ENCODE measurements around the gene BID.

BID gene

DNA sequence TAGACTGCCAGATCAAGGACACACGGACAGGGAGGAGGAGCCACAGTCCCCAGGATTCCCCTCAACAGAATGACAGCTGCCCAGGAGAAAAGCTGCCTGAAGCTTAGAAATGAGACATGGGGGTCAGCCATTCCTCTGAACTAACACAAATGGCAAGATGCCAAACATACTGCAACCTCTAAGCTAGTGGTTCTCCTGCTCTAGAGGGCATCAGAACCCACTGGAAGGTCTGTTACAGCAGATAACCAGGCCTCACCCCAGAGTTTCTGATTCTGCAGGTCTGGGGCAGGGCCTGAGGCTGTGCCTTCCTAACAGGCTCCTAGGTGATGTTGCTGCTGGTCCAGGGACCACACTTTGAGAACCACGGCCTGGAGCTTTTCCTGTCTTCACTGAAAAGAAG is 28.6 kb upstream of the BID start:
- DNase-seq, result no peak

GRCh38 chr22:17802411-17802810 is 28.1 kb upstream of the BID start:
- no peak for DNase-seq

GRCh38 chr22:17797721-17798559 is 23.7 kb upstream of the BID start:
- no peak for DNase-seq

DNA sequence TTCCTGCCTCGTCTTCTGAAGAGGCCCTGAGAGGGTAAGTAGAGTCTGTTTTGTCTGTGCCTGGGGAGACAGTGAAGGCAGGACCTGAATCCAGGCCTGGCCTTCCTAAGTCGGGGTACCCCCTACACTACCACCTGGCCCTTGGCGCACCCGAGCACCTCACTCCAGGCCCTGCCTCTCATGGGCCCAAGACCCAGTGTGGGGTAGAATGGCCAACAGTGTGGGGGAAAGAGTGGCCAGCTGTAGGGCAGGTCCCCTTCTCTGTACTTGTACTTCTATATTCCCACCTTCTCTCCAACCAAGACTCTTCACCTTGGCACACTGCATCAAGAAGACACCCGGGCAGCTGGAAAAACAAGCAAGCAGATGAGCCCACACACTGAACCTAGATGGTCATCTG is 22.4 kb upstream of the BID start:
- no peak for DNase-seq

DNA sequence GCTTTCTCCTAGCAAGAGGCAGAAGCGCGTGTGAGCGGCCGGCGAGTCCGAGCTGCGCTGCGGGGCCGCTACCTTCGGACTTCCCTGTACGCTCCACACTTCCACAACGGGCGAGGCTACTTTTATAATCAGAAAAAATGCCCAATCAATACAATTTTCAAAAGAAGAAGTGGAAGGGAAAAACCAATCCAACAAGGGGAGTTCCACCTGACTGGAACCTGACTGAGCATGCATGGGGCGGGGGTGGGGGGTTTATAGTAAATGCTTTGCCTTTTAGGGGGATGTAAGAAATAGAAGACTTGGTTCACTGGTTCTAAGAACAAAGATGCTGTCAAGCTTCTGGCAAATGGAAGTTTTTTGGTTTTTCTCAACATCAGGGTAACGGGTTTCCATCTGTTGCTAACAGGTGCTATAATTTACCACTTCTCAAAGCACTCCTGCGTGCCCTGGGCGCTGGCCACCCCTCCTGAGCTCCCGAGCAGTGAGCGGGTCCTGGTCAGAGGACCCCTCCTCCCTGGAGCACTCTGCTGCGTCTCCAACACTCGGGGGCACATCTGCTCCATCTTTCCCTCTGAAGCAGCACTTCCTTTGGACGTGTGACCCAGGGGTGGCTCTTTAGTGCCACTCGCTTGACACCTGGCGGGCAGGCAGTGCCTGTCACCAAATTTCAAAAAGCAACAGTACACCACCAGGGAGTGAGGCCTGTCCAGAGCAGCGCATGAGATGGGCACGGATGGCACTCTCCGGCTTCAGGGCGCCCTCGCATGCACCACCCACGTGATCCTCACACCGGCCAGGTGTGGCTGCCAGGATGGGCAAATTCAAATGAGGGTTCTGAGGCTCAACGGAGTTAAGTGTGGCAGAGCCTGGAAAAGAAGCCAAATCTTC is 21.6 kb upstream of the BID start:
- no peak for DNase-seq

GRCh38 chr22:17794726-17795542 is 20.7 kb upstream of the BID start:
- no peak for DNase-seq

DNA sequence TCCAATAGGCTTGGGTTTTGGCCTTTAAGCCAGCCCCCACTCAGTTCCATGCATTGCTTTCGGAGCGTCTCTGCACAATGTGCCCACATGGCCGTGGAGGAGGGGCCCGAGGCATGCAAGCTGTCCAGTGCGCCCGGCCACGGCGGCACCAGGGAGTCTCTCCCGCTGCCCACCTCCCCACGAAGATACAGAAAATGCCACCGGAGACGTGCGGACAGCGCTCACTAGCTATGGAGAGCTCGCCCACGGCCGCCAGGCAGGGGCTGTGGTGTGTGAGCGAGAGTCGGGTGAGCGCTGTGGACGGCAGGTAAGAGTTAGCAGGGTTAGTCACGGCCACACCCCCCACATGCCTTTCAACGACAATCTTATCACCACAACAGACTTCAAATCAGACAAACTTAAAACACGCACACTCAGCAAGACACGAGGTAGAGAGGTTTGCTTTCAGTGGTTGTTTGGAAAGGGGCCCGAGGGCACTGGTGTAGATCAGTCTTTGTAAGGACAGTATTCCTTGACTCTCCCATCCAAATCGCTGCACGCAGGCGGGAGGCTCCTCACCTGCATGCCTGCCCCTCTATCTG is 18.7 kb upstream of the BID start:
- DNase-seq, result no peak

GRCh38 chr22:17792299-17792698 is 18.0 kb upstream of the BID start:
- no peak for DNase-seq

- DNase-seq, result no peak
Observed at GRCh38 chr22:17791196-17791595, 16.9 kb upstream of the BID start.

- DNase-seq, result no peak
Observed at GRCh38 chr22:17789379-17790200, 15.3 kb upstream of the BID start.

DNA sequence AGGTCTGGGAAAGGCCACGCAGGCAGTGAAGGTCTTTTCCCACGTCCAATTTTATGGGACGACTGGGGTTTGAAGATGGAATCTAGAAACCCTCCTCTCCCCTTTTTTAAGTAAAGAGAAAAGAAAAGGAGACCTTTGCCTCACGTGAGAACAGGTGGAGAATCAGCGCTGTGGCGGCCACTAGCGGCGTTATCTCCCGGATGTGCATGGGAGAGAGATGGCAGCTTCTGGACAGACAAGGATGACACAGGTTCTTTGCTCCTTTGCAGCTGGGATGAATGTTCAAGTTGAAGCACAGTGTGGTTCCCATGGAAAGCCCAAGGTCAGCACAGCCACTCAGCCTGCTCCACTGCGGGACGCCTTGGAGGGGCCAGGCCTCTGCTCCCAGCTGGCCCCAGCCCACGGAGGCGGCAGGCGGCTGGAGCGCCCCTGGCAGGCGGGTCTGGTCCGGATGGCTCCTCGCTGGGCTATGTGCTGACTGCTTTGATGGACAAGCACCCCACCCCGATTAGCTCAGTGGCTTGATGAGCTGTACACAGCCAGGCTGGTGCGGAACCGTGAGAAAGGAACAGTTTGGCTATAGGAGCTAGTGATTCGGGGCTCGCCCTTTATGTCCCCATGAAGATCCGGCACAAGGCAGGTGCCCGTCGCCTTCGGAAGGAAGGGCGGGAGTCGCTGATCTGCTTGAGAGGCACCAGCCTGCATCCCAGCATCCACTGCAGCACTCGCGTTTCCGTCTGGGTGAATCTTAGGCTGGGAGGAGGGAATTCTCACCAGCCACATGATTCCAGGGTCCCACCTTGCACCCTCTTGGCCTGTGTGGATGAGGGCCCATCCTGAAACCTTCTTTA is 14.5 kb upstream of the BID start:
- DNase-seq, result no peak

- DNase-seq, result no peak
Observed at GRCh38 chr22:17787716-17788330, 13.6 kb upstream of the BID start.

DNA sequence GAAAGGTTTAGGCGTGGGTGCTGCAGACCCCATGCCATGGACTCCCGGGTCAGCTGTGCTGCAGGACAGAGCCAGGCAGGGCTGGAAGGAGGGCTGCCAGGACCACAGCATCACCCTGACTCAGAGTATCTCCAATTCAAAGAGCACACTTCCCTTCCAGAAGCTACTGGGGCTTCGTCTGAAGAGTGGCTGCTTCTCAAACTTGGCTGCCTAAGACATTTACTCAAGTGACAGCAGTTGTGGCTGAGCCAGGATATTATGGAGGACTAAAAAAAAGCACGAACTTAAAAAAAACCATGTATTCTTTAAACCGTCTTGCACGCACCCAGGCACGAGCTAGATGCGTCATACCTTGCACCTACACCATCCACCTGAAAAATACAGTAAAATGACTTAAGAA is 13.0 kb upstream of the BID start:
- no peak for DNase-seq

DNA sequence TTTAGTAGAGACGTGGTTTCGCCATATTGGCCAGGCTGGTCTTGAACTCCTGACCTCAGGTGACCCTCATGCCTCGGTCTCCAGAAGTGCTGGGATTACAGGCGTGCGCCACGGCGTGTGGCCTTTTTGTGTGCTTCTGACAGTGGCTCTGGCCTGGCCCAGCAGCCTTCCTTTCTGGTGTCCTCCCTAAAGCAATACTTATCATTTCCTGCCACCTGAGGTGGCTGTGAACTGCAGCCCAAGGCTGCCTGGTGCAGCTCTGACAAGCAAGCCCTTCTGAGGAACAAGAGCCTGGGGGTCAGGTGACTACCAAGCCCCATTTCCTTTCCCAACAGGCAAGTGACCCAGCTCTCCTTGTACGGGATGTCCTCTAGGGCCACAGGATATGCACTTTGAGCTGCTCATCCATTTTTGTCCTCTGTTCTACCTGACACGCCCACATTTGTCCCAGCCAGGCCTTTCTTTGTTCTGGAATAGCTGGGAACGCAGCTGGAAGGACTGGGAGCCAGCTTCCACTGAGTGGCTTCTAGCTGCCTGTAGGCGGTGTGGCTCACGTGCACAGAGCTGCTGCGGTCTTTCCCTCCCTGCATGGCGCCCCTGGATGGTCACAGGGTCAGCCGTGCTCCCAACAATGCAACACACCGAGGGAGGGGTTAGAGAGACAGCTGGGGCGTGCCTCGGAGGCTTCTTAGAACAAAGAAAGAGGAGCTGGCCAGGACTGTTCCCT is 12.3 kb upstream of the BID start:
- DNase-seq, result no peak

- DNase-seq, result peak; percentile 78
Observed at GRCh38 chr22:17785185-17786184, 11.2 kb upstream of the BID start.

DNA sequence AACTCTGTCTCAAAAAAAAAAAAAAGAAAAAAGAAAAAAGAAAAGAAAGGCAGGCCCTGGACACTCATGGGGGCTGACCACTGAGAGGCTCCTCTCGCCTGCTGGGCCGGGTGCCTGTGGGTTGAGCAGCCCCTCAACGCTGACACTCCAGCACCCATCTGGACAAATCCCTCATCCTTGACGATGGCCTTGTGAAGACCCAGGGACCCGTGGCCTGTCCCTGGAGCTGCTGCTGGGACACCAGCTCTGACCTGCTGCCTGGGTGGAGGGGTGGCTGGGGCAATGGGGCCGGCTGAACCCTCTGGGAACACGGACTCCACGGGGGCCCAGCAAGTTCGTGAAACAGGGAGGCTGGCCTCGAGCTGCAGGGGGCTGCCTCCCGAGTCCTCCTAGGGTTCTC is 10.5 kb upstream of the BID start:
- no peak for DNase-seq

DNA sequence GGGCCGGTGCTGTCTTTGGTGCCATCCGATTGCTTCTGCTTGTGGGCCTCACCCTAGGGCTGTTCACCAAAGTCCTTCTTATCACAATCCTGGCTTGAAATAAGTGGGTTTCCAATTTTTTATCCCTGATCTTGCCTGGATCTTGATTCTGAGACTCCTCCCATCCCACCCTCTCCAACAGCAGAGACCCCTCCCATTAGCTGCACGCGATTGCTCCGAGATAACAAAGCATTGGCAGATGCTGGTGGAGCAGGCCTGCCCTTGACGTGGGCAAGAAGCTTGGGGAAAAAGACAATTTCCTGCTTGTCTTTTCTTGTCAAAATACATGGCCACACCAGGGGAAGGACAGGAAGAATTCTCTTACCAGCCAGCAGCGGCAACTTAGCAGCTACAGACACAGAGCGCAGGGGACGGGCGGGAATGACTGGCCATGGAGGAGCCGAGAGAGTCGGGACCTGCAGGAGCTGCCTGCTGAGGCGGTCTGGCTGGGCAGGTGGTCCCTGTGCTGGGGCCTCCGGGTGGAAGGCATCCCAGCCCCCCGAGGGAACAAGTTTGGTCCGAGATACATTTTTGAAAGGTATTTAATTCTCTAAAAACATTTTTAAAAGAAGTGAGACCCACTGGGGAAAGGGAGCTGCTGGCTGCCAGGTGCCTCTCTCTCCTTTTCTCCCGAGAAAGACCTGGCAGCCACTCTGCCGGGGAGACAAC is 9.7 kb upstream of the BID start:
- DNase-seq, result no peak

- no peak for DNase-seq
Observed at GRCh38 chr22:17783312-17783711, 9.0 kb upstream of the BID start.

Measured in activated CD4-positive, alpha-beta T cell treated with anti-CD3 and anti-CD28 coated beads, Interleukin-2, amount 50 U/mL, for 1 hour (primary cell).